Panc1 (cell line): ENCODE results near the gene MYO18A. TPM values are rescaled to one million over a fixed set of nuclear protein-coding genes. Genes with fewer than 3 reads are reported as not detected.

Source experiments
- ATAC-seq: fragments of 200-7000 bp; cut with Tn5 transposase; 2 replicates; pipeline ENCODE4 v1.9.1; 2020; ENCODE audit warnings: mild to moderate bottlenecking, moderate library complexity
- BruUV-seq: library from RNA; stranded (reverse); fragments of 400-500 nt; replicated peaks from 2 replicates; lab custom pipeline; 2021; lab: Mats Ljungman, UMichigan
- CTCF ChIA-PET: fragments of 300-600 bp; sonication (Branson Sonifier 250); formaldehyde crosslinking; loops from one replicate; lab custom pipeline; 2022; ENCODE audit warnings: antibody characterized with exemption; lab: Charles Lee
- POLR2A ChIA-PET: fragments of 300-600 bp; sonication (Branson Sonifier 250); formaldehyde crosslinking; loops from one replicate; lab custom pipeline; 2022; ENCODE audit warnings: antibody characterized with exemption; lab: Charles Lee
- DNase-seq: peaks from one replicate; pipeline ENCODE4 v3.0.0-alpha.2; 2010; ENCODE audit warnings: low read depth, low spot score
- H3K27ac ChIP-seq: 2 replicates; pipeline ENCODE4 v1.5.1; 2011; ENCODE audit warnings: mild to moderate bottlenecking, low read length, inconsistent platforms
- H3K27me3 ChIP-seq: fragments of 200-500 bp; sonication (Bioruptor generic); 2 replicates; pipeline ENCODE4 v1.6.0; 2014; ENCODE audit warnings: low read length, inconsistent platforms; ENCODE audit not compliant: control insufficient read depth, insufficient read depth
- H3K36me3 ChIP-seq: fragments of 200-500 bp; sonication (Bioruptor generic); 2 replicates; pipeline ENCODE4 v1.5.1; 2014; ENCODE audit warnings: inconsistent platforms, mild to moderate bottlenecking, low read length, moderate library complexity; ENCODE audit not compliant: control insufficient read depth, insufficient read depth
- H3K4me1 ChIP-seq: 2 replicates; pipeline ENCODE4 v1.5.1; 2011; ENCODE audit warnings: inconsistent platforms, mild to moderate bottlenecking, low read length, moderate library complexity; ENCODE audit not compliant: control insufficient read depth, insufficient read depth
- H3K4me3 ChIP-seq, 2 experiments: 2 replicates each; pipeline ENCODE4 v1.5.1; 2011 to 2012; ENCODE audit warnings: low read depth in 2 of 2, low read length in 2 of 2, mild to moderate bottlenecking in 2 of 2, inconsistent platforms in 1 of 2, moderate library complexity in 1 of 2
- H3K9me3 ChIP-seq: fragments of 200-500 bp; sonication (Bioruptor generic); 2 replicates; pipeline ENCODE4 v1.5.1; 2014; ENCODE audit warnings: low read depth, mild to moderate bottlenecking, inconsistent platforms, low read length, moderate library complexity; ENCODE audit not compliant: control insufficient read depth, insufficient read depth
- CTCF ChIP-seq: fragments of 450-650 bp; IDR thresholded peaks from 2 replicates; pipeline ENCODE4 v1.5.1; 2017; ENCODE audit warnings: mild to moderate bottlenecking
- POLR2AphosphoS5 ChIP-seq: IDR thresholded peaks from 2 replicates; pipeline ENCODE4 v1.6.1; 2012; ENCODE audit warnings: mild to moderate bottlenecking, low read depth, low read length, moderate library complexity
- SIN3A ChIP-seq: IDR thresholded peaks from 2 replicates; pipeline ENCODE4 v1.6.1; 2012; ENCODE audit warnings: low read depth, mild to moderate bottlenecking, low read length, moderate library complexity, borderline replicate concordance; ENCODE audit not compliant: insufficient read depth
- TCF7L2 ChIP-seq: IDR thresholded peaks from 2 replicates; pipeline ENCODE4 v1.6.1; 2011; ENCODE audit warnings: mild to moderate bottlenecking, low read depth, low read length, inconsistent platforms
- in situ Hi-C: cut with HindIII; loops from 2 replicates; pipeline ENCODE4 v1.10.0; 2016; ENCODE audit warnings: low sequenced_read_pairs, low pct_unique_long_range_greater_than_20kb
- intact Hi-C: fragments of 100-400 bp; cut with micrococcal nuclease; formaldehyde crosslinking; loops from one replicate; pipeline ENCODE4 v1.10.0; 2022; ENCODE audit not compliant: unreplicated experiment
- total RNA-seq: library from RNA; stranded (reverse); gene quantifications from one replicate; pipeline ENCODE4 v1.2.1, GENCODE V29; 2021; ENCODE audit not compliant: unreplicated experiment
- TF ChIP-seq, protein P1 (sequence below), 2 experiments: IDR thresholded peaks; 2 replicates each; pipeline ENCODE4 v1.6.1; 2011 to 2012; ENCODE audit warnings: low read depth in 2 of 2, control low read depth in 1 of 2, low read length in 1 of 2, mild to moderate bottlenecking in 1 of 2, moderate library complexity in 1 of 2; ENCODE audit not compliant: insufficient read depth in 1 of 2

MYO18A gene
- total RNA-seq, 1 experiment from 2014 or later, result 108 TPM

DNA sequence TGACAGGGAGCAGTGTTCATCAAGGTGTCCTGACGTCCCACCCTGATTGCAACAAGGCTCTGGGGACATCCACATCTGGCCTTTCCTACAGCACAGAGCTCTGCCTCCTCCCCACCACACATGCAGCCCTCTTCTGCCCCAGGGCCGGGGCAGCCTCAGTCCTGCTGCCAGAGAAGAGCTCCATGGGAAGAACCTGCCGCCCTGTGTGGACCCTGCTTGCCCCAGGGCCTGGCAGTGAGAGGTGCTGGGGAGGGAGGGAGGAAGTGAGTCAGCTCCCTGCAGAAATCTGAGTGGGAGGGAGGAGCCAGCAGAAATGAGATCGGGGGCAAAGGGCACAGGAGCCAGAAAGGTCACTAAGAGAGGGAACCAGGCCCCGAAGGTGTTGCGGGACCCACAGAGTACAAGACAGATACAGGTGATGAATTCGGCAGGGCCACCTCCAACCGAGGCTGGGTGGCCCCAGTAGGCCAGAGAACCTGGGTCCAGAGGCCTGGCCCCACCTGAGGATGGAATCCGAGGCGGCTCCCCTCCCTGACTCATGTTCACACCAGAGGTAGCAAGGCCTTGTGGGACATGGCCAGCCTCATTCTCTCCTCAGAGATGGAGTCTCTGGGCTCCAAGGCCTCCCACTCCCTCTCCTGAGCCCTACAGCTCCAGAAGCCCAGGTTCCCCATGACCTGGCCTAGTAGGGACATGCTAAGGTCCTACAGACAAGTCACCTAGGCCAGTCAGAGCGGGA, 24.8 kb downstream of the MYO18A start:
- TF ChIP-seq, protein P1, sequence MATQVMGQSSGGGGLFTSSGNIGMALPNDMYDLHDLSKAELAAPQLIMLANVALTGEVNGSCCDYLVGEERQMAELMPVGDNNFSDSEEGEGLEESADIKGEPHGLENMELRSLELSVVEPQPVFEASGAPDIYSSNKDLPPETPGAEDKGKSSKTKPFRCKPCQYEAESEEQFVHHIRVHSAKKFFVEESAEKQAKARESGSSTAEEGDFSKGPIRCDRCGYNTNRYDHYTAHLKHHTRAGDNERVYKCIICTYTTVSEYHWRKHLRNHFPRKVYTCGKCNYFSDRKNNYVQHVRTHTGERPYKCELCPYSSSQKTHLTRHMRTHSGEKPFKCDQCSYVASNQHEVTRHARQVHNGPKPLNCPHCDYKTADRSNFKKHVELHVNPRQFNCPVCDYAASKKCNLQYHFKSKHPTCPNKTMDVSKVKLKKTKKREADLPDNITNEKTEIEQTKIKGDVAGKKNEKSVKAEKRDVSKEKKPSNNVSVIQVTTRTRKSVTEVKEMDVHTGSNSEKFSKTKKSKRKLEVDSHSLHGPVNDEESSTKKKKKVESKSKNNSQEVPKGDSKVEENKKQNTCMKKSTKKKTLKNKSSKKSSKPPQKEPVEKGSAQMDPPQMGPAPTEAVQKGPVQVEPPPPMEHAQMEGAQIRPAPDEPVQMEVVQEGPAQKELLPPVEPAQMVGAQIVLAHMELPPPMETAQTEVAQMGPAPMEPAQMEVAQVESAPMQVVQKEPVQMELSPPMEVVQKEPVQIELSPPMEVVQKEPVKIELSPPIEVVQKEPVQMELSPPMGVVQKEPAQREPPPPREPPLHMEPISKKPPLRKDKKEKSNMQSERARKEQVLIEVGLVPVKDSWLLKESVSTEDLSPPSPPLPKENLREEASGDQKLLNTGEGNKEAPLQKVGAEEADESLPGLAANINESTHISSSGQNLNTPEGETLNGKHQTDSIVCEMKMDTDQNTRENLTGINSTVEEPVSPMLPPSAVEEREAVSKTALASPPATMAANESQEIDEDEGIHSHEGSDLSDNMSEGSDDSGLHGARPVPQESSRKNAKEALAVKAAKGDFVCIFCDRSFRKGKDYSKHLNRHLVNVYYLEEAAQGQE (IDR thresholded peaks at IDR 0.05; ENCODE audit: insufficient read depth in 1 of 2, low read depth in 2 of 2, low read length in 1 of 2), result no peak
- TF ChIP-seq TCF7L2 (0 out of 2 replicates have a peak, but pooled peaks have one; percentile 12), SIN3A (no peak), CTCF (no peak), POLR2AphosphoS5 (peak; percentile 40; the same call in 1 of the 2 replicates)
- ChIA-PET POLR2A (interaction anchor here (0.5 to 0.8 kb wide), 3 partner anchors 21 to 101 kb away, joined by 3 to 6 read pairs (median 3); no protein-coding TSS in a partner anchor), CTCF (interaction anchor here (0.6 to 1.6 kb wide), 2 partner anchors 23 to 24 kb away, joined by 5 to 17 read pairs; partner anchors contain the start of gene MYO18A)
- in situ Hi-C loops, result no loop called here
- Histone ChIP-seq H3K4me3 (peak overlapping the region in 1 of 2 experiments; percentile 12; a peak in 1 of 4 replicates), H3K4me1 (peaks cover 100% of the 10 kb centered on the region), H3K9me3 (no peaks in the 10 kb centered on the region), H3K27me3 (no peaks in the 10 kb centered on the region), H3K36me3 (no peaks in the 10 kb centered on the region), H3K27ac (peak overlapping the region; percentile 97)
- DNase-seq, result no peak
- peak; percentile 75 for ATAC-seq
- no TSS peak for BruUV-seq
- intact Hi-C loops, result no loop called here

- intact Hi-C loops (no loop called here), in situ Hi-C loops (no loop called here)
- no peaks in the 10 kb centered on the region for H3K9me3 ChIP-seq
- peak overlapping the region; percentile 97 for H3K27ac ChIP-seq
- H3K27me3 ChIP-seq, result no peaks in the 10 kb centered on the region
- no TSS peak for BruUV-seq
- ATAC-seq, result peak; percentile 5; the same call in 1 of the 2 replicates
- no peak for DNase-seq
- peak overlapping the region in 1 of 2 experiments; percentile 12; a peak in 1 of 4 replicates for H3K4me3 ChIP-seq
- H3K4me1 ChIP-seq, result peaks cover 100% of the 10 kb centered on the region
- CTCF ChIA-PET, result interaction anchor here (1.6 kb wide), 1 partner anchor 25 kb away, joined by 17 read pairs; the partner anchor contains the start of gene MYO18A
- no peaks in the 10 kb centered on the region for H3K36me3 ChIP-seq
- TF ChIP-seq POLR2AphosphoS5, result no peak
- TF ChIP-seq, protein P1 (IDR thresholded peaks at IDR 0.05; ENCODE audit: insufficient read depth in 1 of 2, low read depth in 2 of 2, low read length in 1 of 2), result no peak
- no peak for TF ChIP-seq CTCF
- no peak for TF ChIP-seq TCF7L2
- POLR2A ChIA-PET, result interaction anchor here (0.5 to 0.8 kb wide), 3 partner anchors 21 to 102 kb away, joined by 3 to 6 read pairs (median 3); no protein-coding TSS in a partner anchor
These were observed 25.5 kb downstream of the MYO18A start for GRCh38 chr17:29154516-29155226.
